Osteocyte (in vitro differentiated cells): ENCODE measurements around the gene DNAI2. TPM values are rescaled to one million over a fixed set of nuclear protein-coding genes. Genes with fewer than 3 reads are reported as not detected.

Experiments
- DNase-seq: peaks from one replicate; pipeline ENCODE4 v3.0.0; 2021; ENCODE audit warnings: mixed read lengths; ENCODE audit not compliant: unreplicated experiment; ENCODE audit errors: extremely low spot score
- H3K27ac Mint-ChIP-seq: one replicate; pipeline ENCODE4 v1.8.0; 2021; ENCODE audit warnings: mild to moderate bottlenecking, mixed read lengths; ENCODE audit not compliant: unreplicated experiment
- H3K27me3 Mint-ChIP-seq: one replicate; pipeline ENCODE4 v1.8.0; 2021; ENCODE audit warnings: mixed read lengths; ENCODE audit not compliant: unreplicated experiment
- H3K36me3 Mint-ChIP-seq: one replicate; pipeline ENCODE4 v1.8.0; 2021; ENCODE audit warnings: mixed read lengths; ENCODE audit not compliant: unreplicated experiment
- H3K4me1 Mint-ChIP-seq: one replicate; pipeline ENCODE4 v1.8.0; 2021; ENCODE audit warnings: mixed read lengths; ENCODE audit not compliant: unreplicated experiment
- H3K4me3 Mint-ChIP-seq: one replicate; pipeline ENCODE4 v1.8.0; 2021; ENCODE audit warnings: mild to moderate bottlenecking, moderate library complexity, mixed read lengths; ENCODE audit not compliant: unreplicated experiment
- H3K9me3 Mint-ChIP-seq: one replicate; pipeline ENCODE4 v1.8.0; 2021; ENCODE audit warnings: mixed read lengths; ENCODE audit not compliant: unreplicated experiment
- CTCF ChIP-seq: fragments of 200-600 bp; sonication (generic); IDR thresholded peaks from 2 replicates; pipeline ENCODE4 v1.5.0; 2021; ENCODE audit warnings: antibody characterized with exemption, mild to moderate bottlenecking, moderate library complexity
- total RNA-seq: library from RNA; stranded (reverse); gene quantifications from 2 replicates; pipeline ENCODE4 v1.2.1, GENCODE V29; 2021

The DNAI2 gene
- total RNA-seq, 1 donor from 2014 or later = not detected

- Mint-ChIP-seq H3K9me3 (no peaks in the 10 kb centered on the region), H3K27me3 (peaks cover 3% of the 10 kb centered on the region), H3K27ac (no peak overlapping the region), H3K4me3 (no peak overlapping the region), H3K4me1 (peaks cover 2% of the 10 kb centered on the region), H3K36me3 (no peaks in the 10 kb centered on the region)
- TF ChIP-seq CTCF = no peak
- DNase-seq = no peak
These were observed 38.9 kb upstream of the DNAI2 start for GRCh38 chr17:74235040-74235581.

DNA sequence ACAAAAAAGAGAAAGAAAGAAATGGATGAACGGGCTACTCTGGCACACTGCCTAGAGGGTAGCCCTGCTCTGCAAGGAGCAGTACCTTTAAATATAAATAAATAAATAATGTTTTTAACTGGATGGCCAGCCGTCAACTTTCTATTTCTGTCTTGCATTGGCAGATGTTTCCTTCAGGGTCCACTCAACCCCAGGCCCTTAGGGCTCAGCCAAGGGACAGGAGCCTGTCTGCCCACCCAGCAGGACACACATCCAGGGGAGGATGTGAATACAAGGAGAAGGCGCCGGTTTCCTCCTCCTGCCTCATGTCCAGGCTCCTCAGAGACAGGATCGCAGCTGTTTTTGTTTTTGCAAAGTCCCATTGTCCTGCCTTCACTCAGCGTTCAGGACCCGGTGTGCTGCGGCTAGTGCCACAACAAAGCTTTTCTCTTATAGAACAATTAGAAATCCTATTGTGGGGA is 38.1 kb upstream of the DNAI2 start:
- H3K4me1 Mint-ChIP-seq = peaks cover 8% of the 10 kb centered on the region
- no peak for DNase-seq
- no peaks in the 10 kb centered on the region for H3K9me3 Mint-ChIP-seq
- H3K27me3 Mint-ChIP-seq = peaks cover 3% of the 10 kb centered on the region
- TF ChIP-seq CTCF = no peak
- H3K27ac Mint-ChIP-seq = no peak overlapping the region
- no peak overlapping the region for H3K4me3 Mint-ChIP-seq
- H3K36me3 Mint-ChIP-seq = no peaks in the 10 kb centered on the region

- Mint-ChIP-seq H3K4me1 (peaks cover 8% of the 10 kb centered on the region), H3K27ac (no peak overlapping the region), H3K9me3 (no peaks in the 10 kb centered on the region), H3K27me3 (peaks cover 3% of the 10 kb centered on the region), H3K36me3 (no peaks in the 10 kb centered on the region), H3K4me3 (no peak overlapping the region)
- no peak for TF ChIP-seq CTCF
- DNase-seq = no peak
These were observed 36.7 kb upstream of the DNAI2 start for GRCh38 chr17:74237321-74237720.

DNA sequence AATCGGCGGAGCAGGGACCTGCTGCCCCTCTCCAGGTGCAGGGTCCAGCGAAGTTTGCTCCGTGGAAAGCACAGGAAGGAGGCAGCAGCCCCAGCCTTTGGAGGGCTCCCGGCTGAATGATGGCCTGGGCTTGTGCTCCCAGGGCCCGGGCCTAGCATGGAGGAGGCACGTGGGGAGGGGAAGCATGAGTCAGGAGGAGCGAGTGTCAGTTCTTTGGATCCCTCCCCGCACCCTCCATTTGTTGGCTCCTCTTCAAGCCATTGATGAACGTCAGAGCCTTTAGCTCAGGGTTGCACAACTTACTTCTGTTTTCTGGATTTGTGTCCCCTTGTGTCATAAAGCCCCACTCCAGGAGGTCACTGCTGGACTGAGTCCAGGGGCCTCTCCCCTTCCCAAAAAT is 34.9 kb upstream of the DNAI2 start:
- no peaks in the 10 kb centered on the region for H3K9me3 Mint-ChIP-seq
- H3K27ac Mint-ChIP-seq = no peak overlapping the region
- H3K27me3 Mint-ChIP-seq = peaks cover 3% of the 10 kb centered on the region
- H3K4me3 Mint-ChIP-seq = no peak overlapping the region
- H3K36me3 Mint-ChIP-seq = no peaks in the 10 kb centered on the region
- TF ChIP-seq CTCF = no peak
- DNase-seq = no peak
- peaks cover 8% of the 10 kb centered on the region for H3K4me1 Mint-ChIP-seq

- TF ChIP-seq CTCF = no peak
- Mint-ChIP-seq H3K4me1 (peaks cover 12% of the 10 kb centered on the region), H3K27me3 (no peaks in the 10 kb centered on the region), H3K27ac (no peak overlapping the region), H3K36me3 (no peaks in the 10 kb centered on the region), H3K9me3 (no peaks in the 10 kb centered on the region), H3K4me3 (no peak overlapping the region)
- no peak for DNase-seq
These were observed 33.3 kb upstream of the DNAI2 start for GRCh38 chr17:74240618-74241205.
